Liver (tissue), 3 donors: ENCODE measurements around the gene OSCP1.

ENCODE experiments used
- ATF3 ChIP-seq: IDR thresholded peaks from 2 replicates; pipeline ENCODE4 v1.6.1; 2016; ENCODE audit warnings: antibody characterized with exemption
- CTCF ChIP-seq: fragments of 150-350 bp; IDR thresholded peaks from 2 replicates; pipeline ENCODE4 v1.5.1; 2017; ENCODE audit warnings: improper control_type of control experiment, low read depth, low read length; ENCODE audit not compliant: missing input control
- GABPA ChIP-seq, 2 donors: IDR thresholded peaks in 1 of 2; conservative IDR thresholded peaks in 1 of 2; 2 replicates each; pipeline ENCODE4 v1.6.1; 2016; ENCODE audit warnings: antibody characterized with exemption in 2 of 2, mild to moderate bottlenecking in 1 of 2, moderate library complexity in 1 of 2
- HNF4G ChIP-seq: IDR thresholded peaks from 2 replicates; pipeline ENCODE4 v1.6.1; 2016; ENCODE audit warnings: antibody characterized with exemption
- JUND ChIP-seq, 2 donors: IDR thresholded peaks; 2 replicates each; pipeline ENCODE4 v1.6.1; 2016; ENCODE audit warnings: antibody characterized with exemption in 2 of 2
- MAX ChIP-seq: IDR thresholded peaks from 2 replicates; pipeline ENCODE4 v1.6.1; 2016; ENCODE audit warnings: antibody characterized with exemption
- REST ChIP-seq: IDR thresholded peaks from 2 replicates; pipeline ENCODE4 v1.6.1; 2016; ENCODE audit warnings: antibody characterized with exemption, mild to moderate bottlenecking
- SP1 ChIP-seq: IDR thresholded peaks from 2 replicates; pipeline ENCODE4 v1.6.1; 2018; ENCODE audit warnings: antibody characterized with exemption, mild to moderate bottlenecking
- YY1 ChIP-seq: IDR thresholded peaks from 2 replicates; pipeline ENCODE4 v1.6.1; 2016; ENCODE audit warnings: antibody characterized with exemption, mild to moderate bottlenecking
- donor health status: healthy.
- donor health status: healthy.

GRCh38 chr1:36466370-36467026 is 16.2 kb upstream of the OSCP1 start:
- TF ChIP-seq CTCF (no peak), YY1 (no peak), SP1 (no peak), JUND (IDR thresholded peaks at IDR 0.05) (no peak), REST (no peak), HNF4G (no peak), MAX (no peak), ATF3 (no peak), GABPA (IDR thresholded peaks at IDR 0.05 in 1 of 2, conservative IDR thresholded peaks at IDR 0.05 in 1 of 2) (no peak)
